Stimulated activated naive CD8-positive, alpha-beta T cell treated with anti-CD3 and anti-CD28 coated beads, Interleukin-15, amount 100 ng/mL, for 72 hours (primary cell): ENCODE measurements around the gene SORCS3.
A peak's percentile ranks its signal among the peaks of the same experiment; 100 is the strongest.

Experiments
- ATAC-seq: fragments of 150-1000 bp; cut with Tn5 transposase; 2 replicates; pipeline ENCODE4 v1.10.0; 2021; ENCODE audit warnings: mild to moderate bottlenecking, moderate library complexity
- DNase-seq, 2 donors: peaks; one replicate each; pipeline ENCODE4 v3.0.0; 2021 to 2022
- H3K27ac Mint-ChIP-seq, 2 donors: one replicate each; pipeline ENCODE4 v1.8.0; 2022; ENCODE audit warnings: mild to moderate bottlenecking in 2 of 2, mixed read lengths in 2 of 2, moderate library complexity in 2 of 2
- H3K27me3 Mint-ChIP-seq: one replicate; pipeline ENCODE4 v1.8.0; 2022; ENCODE audit warnings: mixed read lengths
- H3K4me1 Mint-ChIP-seq: one replicate; pipeline ENCODE4 v1.8.0; 2022; ENCODE audit warnings: mild to moderate bottlenecking, mixed read lengths
- H3K4me3 Mint-ChIP-seq, 2 donors: one replicate each; pipeline ENCODE4 v1.8.0; 2022; ENCODE audit warnings: mild to moderate bottlenecking in 2 of 2, mixed read lengths in 2 of 2, moderate library complexity in 1 of 2
- H3K9me3 Mint-ChIP-seq, 2 donors: one replicate each; pipeline ENCODE4 v1.8.0; 2022; ENCODE audit warnings: mixed read lengths in 2 of 2

The SORCS3 gene

GRCh38 chr10:105274556-105275070 lies 633.5 kb downstream of the SORCS3 start:
- H3K4me1 Mint-ChIP-seq = peaks cover 10% of the 10 kb centered on the region
- no peak overlapping the region for H3K4me3 Mint-ChIP-seq
- H3K27me3 Mint-ChIP-seq = no peaks in the 10 kb centered on the region
- no peak for DNase-seq
- ATAC-seq = peak; percentile 67
- H3K9me3 Mint-ChIP-seq = no peaks in the 10 kb centered on the region
- H3K27ac Mint-ChIP-seq = no peak overlapping the region

DNA sequence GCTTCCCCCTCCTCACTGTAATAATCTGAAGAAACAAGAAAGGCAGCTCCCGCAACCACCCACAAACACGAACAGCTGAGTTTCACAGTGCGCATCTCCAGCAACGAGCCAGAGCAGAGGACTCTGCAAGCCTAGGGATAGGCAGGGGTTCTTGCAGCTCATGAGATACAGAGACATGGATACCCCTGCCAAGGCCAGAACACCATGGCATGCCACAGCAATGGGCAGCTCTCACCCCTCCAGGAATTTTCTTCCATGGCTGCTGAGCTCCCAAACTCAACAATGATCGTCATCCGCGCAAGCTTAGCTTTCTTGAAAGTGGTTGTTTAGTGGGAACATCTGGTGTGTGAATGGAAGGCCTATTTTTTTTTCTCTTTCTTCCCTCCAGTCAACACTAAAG lies 637.3 kb downstream of the SORCS3 start:
- Mint-ChIP-seq H3K4me1 (peaks cover 10% of the 10 kb centered on the region), H3K27ac (no peak overlapping the region), H3K9me3 (no peaks in the 10 kb centered on the region), H3K4me3 (no peak overlapping the region), H3K27me3 (no peaks in the 10 kb centered on the region)
- no peak for DNase-seq
- no peak for ATAC-seq

GRCh38 chr10:105279101-105279500 lies 638.0 kb downstream of the SORCS3 start:
- Mint-ChIP-seq H3K9me3 (no peaks in the 10 kb centered on the region), H3K4me1 (peaks cover 10% of the 10 kb centered on the region), H3K4me3 (no peak overlapping the region), H3K27me3 (no peaks in the 10 kb centered on the region), H3K27ac (no peak overlapping the region)
- no peak for ATAC-seq
- no peak for DNase-seq

GRCh38 chr10:105280895-105281294 lies 639.8 kb downstream of the SORCS3 start:
- DNase-seq (no peak), ATAC-seq (no peak)
- H3K27ac Mint-ChIP-seq = no peak overlapping the region
- no peaks in the 10 kb centered on the region for H3K27me3 Mint-ChIP-seq
- no peaks in the 10 kb centered on the region for H3K9me3 Mint-ChIP-seq
- no peaks in the 10 kb centered on the region for H3K4me1 Mint-ChIP-seq
- no peak overlapping the region for H3K4me3 Mint-ChIP-seq

- Mint-ChIP-seq H3K27me3 (no peaks in the 10 kb centered on the region), H3K27ac (no peak overlapping the region), H3K4me3 (no peak overlapping the region), H3K4me1 (no peaks in the 10 kb centered on the region), H3K9me3 (no peaks in the 10 kb centered on the region)
- no peak for ATAC-seq
- DNase-seq = no peak
Observed at GRCh38 chr10:105284476-105285215, 643.6 kb downstream of the SORCS3 start.

DNA sequence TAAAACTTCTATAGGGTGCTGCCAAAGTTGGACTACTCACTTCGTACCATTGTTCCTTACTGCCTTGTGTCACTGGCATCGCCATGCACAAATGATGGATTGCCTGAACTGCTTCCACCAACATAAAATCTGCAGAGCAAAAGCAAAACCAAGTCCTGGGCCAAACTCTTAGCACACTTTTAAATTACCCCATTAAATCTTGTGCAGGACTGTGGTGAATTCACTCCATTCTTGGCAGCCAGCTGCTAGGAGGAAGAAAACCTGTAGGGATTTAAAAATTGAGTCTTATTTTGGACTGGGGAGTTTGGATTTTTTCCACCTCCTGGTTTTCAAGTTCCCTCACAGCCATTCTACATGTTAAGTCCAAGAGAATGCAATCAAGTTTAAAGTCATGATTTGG lies 646.9 kb downstream of the SORCS3 start:
- Mint-ChIP-seq H3K27me3 (no peaks in the 10 kb centered on the region), H3K4me1 (no peaks in the 10 kb centered on the region), H3K9me3 (no peaks in the 10 kb centered on the region), H3K4me3 (no peak overlapping the region), H3K27ac (no peak overlapping the region)
- DNase-seq (no peak), ATAC-seq (no peak)

- no peak for DNase-seq
- no peaks in the 10 kb centered on the region for H3K4me1 Mint-ChIP-seq
- ATAC-seq = no peak
- H3K27me3 Mint-ChIP-seq = no peaks in the 10 kb centered on the region
- H3K27ac Mint-ChIP-seq = no peak overlapping the region
- H3K9me3 Mint-ChIP-seq = peaks cover 0 to 5% of the 10 kb centered on the region in 2 donors
- H3K4me3 Mint-ChIP-seq = no peak overlapping the region
Observed at GRCh38 chr10:105288613-105289012, 647.5 kb downstream of the SORCS3 start.

DNA sequence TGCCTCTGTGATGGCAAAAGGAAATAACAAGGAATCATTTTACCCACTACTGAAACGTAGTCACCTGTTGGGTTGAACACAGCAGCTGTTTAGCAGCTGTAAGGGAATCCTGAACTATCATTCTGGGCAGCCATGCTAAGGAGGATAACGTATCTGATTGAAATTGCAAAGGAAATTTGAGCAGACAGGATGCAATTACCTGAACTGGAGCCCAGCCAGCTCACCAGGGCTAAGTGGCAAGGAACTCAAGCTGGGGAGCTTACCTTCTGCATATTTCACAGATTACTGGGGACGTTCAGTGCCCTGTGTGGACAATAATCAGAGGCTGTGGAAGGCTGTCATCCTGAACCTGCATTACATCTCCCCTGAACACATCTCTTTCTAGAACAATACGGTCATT lies 650.5 kb downstream of the SORCS3 start:
- H3K4me3 Mint-ChIP-seq = no peak overlapping the region
- no peak overlapping the region for H3K27ac Mint-ChIP-seq
- DNase-seq (no peak), ATAC-seq (no peak)
- no peaks in the 10 kb centered on the region for H3K4me1 Mint-ChIP-seq
- no peaks in the 10 kb centered on the region for H3K27me3 Mint-ChIP-seq
- peaks cover 0 to 12% of the 10 kb centered on the region in 2 donors for H3K9me3 Mint-ChIP-seq

DNA sequence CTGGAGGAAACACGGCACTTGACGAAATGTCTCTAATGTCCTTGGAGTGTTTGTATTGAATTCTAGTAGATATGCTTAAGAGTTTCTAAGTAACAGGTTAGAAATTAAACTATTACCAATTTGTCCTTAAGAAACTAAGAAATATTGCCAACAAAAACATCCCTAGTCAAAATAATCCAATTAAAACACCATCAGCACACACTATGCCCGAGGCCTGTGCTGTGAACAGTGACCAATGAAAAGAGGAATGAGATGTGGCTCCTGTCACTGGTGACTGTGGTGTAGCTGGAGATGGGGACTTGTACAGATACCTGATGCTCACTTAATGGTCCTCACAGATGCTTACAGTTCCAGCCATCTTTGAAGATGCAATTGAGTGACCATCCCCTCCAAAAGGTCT lies 651.1 kb downstream of the SORCS3 start:
- Mint-ChIP-seq H3K4me1 (no peaks in the 10 kb centered on the region), H3K27ac (no peak overlapping the region), H3K9me3 (peaks cover 0 to 12% of the 10 kb centered on the region in 2 donors), H3K27me3 (no peaks in the 10 kb centered on the region), H3K4me3 (no peak overlapping the region)
- ATAC-seq = no peak
- DNase-seq = no peak
